HepG2 (cell line): Measurements from ENCODE around the gene SLAMF9. TPM values are rescaled to one million over a fixed set of nuclear protein-coding genes. Genes with fewer than 3 reads are reported as not detected.

Source experiments
- ATM ChIP-seq: fragments of 450-650 bp; IDR thresholded peaks from 2 replicates; pipeline ENCODE4 v1.7.1; 2017; ENCODE audit warnings: mild to moderate bottlenecking, borderline replicate concordance
- BHLHE40 ChIP-seq: IDR thresholded peaks from 2 replicates; pipeline ENCODE4 v1.6.1; 2011; ENCODE audit warnings: low read length, improper control_type of control experiment
- CBX1 ChIP-seq: IDR thresholded peaks from one replicate; pipeline ENCODE4 v1.6.1; 2016; ENCODE audit warnings: antibody characterized with exemption, low read depth
- ETS1 ChIP-seq: sonication (generic); formaldehyde crosslinking; IDR thresholded peaks from 2 replicates; pipeline ENCODE4 v1.4.0; 2020; ENCODE audit warnings: missing genetic modification reagents
- ETV5 ChIP-seq: IDR thresholded peaks from 2 replicates; pipeline ENCODE4 v1.6.1; 2018; ENCODE audit warnings: missing biosample characterization, missing genetic modification reagents, inconsistent platforms, borderline replicate concordance
- FLYWCH1 ChIP-seq: sonication (generic); formaldehyde crosslinking; IDR thresholded peaks from 2 replicates; pipeline ENCODE4 v1.8.1; 2023; ENCODE audit warnings: mild to moderate bottlenecking, missing genetic modification reagents
- FOXJ3 ChIP-seq: sonication (generic); formaldehyde crosslinking; IDR thresholded peaks from 2 replicates; pipeline ENCODE4 v1.4.0; 2020; ENCODE audit warnings: missing genetic modification reagents, mild to moderate bottlenecking, borderline replicate concordance
- FOXM1 ChIP-seq: sonication (generic); formaldehyde crosslinking; IDR thresholded peaks from 2 replicates; pipeline ENCODE4 v1.5.0; 2020; ENCODE audit warnings: missing genetic modification reagents
- FOXP4 ChIP-seq: sonication (generic); formaldehyde crosslinking; IDR thresholded peaks from 2 replicates; pipeline ENCODE4 v1.4.0; 2020; ENCODE audit warnings: missing genetic modification reagents
- JUN ChIP-seq: sonication (generic); formaldehyde crosslinking; IDR thresholded peaks from 2 replicates; pipeline ENCODE4 v1.4.0; 2020; ENCODE audit warnings: mild to moderate bottlenecking, missing genetic modification reagents
- NFRKB ChIP-seq: fragments of 450-650 bp; IDR thresholded peaks from 2 replicates; pipeline ENCODE4 v1.6.1; 2017
- SAP130 ChIP-seq: IDR thresholded peaks from 2 replicates; pipeline ENCODE4 v1.6.1; 2016; ENCODE audit warnings: low read depth
- ZC3H13 ChIP-seq: sonication (generic); formaldehyde crosslinking; IDR thresholded peaks from 2 replicates; pipeline ENCODE4 v1.8.1; 2023; ENCODE audit warnings: mild to moderate bottlenecking, missing genetic modification reagents, moderate library complexity
- ZNF253 ChIP-seq: sonication (generic); formaldehyde crosslinking; IDR thresholded peaks from 2 replicates; pipeline ENCODE4 v1.8.0; 2022; ENCODE audit warnings: mild to moderate bottlenecking, missing genetic modification reagents, borderline replicate concordance
- ZNF383 ChIP-seq: sonication (generic); formaldehyde crosslinking; IDR thresholded peaks from 2 replicates; pipeline ENCODE4 v1.4.0; 2020; ENCODE audit warnings: missing genetic modification reagents, mild to moderate bottlenecking, borderline replicate concordance
- ZNF468 ChIP-seq: sonication (generic); formaldehyde crosslinking; IDR thresholded peaks from 2 replicates; pipeline ENCODE4 v1.8.0; 2022; ENCODE audit warnings: mild to moderate bottlenecking, moderate library complexity, missing genetic modification reagents
- ZNF670 ChIP-seq: sonication (generic); formaldehyde crosslinking; IDR thresholded peaks from 2 replicates; pipeline ENCODE4 v1.8.0; 2022; ENCODE audit warnings: mild to moderate bottlenecking, missing genetic modification reagents, borderline replicate concordance
- ZNF704 ChIP-seq: sonication (generic); formaldehyde crosslinking; IDR thresholded peaks from 2 replicates; pipeline ENCODE4 v1.8.1; 2023; ENCODE audit warnings: mild to moderate bottlenecking, inconsistent platforms, moderate library complexity, missing genetic modification reagents, borderline replicate concordance
- ZNF737 ChIP-seq: sonication (generic); formaldehyde crosslinking; IDR thresholded peaks from 2 replicates; pipeline ENCODE4 v1.5.0; 2020; ENCODE audit warnings: missing genetic modification reagents, mild to moderate bottlenecking, borderline replicate concordance
- ZNF770 ChIP-seq: sonication (generic); formaldehyde crosslinking; IDR thresholded peaks from 2 replicates; pipeline ENCODE4 v1.5.0; 2020; ENCODE audit warnings: mild to moderate bottlenecking, missing genetic modification reagents
- ZXDC ChIP-seq: sonication (generic); formaldehyde crosslinking; IDR thresholded peaks from 2 replicates; pipeline ENCODE4 v1.5.0; 2020; ENCODE audit warnings: mild to moderate bottlenecking, missing genetic modification reagents
- polyA plus RNA-seq, 8 experiments: library from polyadenylated mRNA; depleted of rRNA in 3 of 8; stranded (reverse) in 7 of 8; unstranded in 1 of 8; fragments of >200 nt; fragmentation: Illumina TruSeq in 4 of 8; extraction: Trizol in 4 of 8; gene quantifications; 2 replicates each; pipeline versions ENCODE4 v1.2.1 to v1.2.3, GENCODE V29; 2011 to 2016; ENCODE audit warnings: low read depth in 4 of 8, missing spikeins in 1 of 8, mixed read lengths in 1 of 8; ENCODE audit not compliant: insufficient read depth in 1 of 8
- total RNA-seq, 5 experiments: library from RNA; depleted of rRNA; stranded (reverse); fragments of >200 nt; fragmentation: Illumina TruSeq; extraction: Trizol; gene quantifications; 2 replicates each; pipeline ENCODE4 v1.2.3, GENCODE V29; 2016; ENCODE audit warnings: low read depth in 1 of 5

Gene SLAMF9
- total and polyA plus RNA-seq, 2 of the 13 experiments (the other 11 are each of a cell fraction or from before 2014, with no cell fraction given), result 0.82 TPM; not detected in 1

- no peak for TF ChIP-seq ZNF737 (CRISPR knock-in tag)
- TF ChIP-seq FLYWCH1 (CRISPR knock-in tag), result no peak
- no peak for TF ChIP-seq ZNF704 (CRISPR knock-in tag)
- TF ChIP-seq FOXM1 (CRISPR knock-in tag), result no peak
- no peak for TF ChIP-seq ATM
- no peak for TF ChIP-seq ZNF468 (CRISPR knock-in tag)
- no peak for TF ChIP-seq ZNF770 (CRISPR knock-in tag)
- TF ChIP-seq ZNF383, result no peak
- TF ChIP-seq FOXP4 (CRISPR knock-in tag), result peak; percentile 62
- TF ChIP-seq BHLHE40, result peak; percentile 64; the same call in 1 of the 2 replicates
- TF ChIP-seq ZNF253, result no peak
- no peak for TF ChIP-seq FOXJ3 (CRISPR knock-in tag)
- no peak for TF ChIP-seq ETS1 (CRISPR knock-in tag)
- no peak for TF ChIP-seq CBX1
- TF ChIP-seq JUN (CRISPR knock-in tag), result no peak
- TF ChIP-seq ZC3H13 (CRISPR knock-in tag), result no peak
- peak; percentile 59 for TF ChIP-seq SAP130 (CRISPR knock-in tag)
- no peak for TF ChIP-seq ZXDC (CRISPR knock-in tag)
- TF ChIP-seq NFRKB, result no peak
- no peak for TF ChIP-seq ZNF670 (CRISPR knock-in tag)
- peak; percentile 34; the same call in 1 of the 2 replicates for TF ChIP-seq ETV5 (CRISPR knock-in tag)
Measured at GRCh38 chr1:159923203-159924024, 30.6 kb downstream of the SLAMF9 start (continued).
